GM10847 (cell line): Measurements from ENCODE around the gene KRTAP10-3.

Experiments used
- POLR2A ChIP-seq: IDR thresholded peaks from 2 replicates; pipeline ENCODE4 v1.6.1; 2011; ENCODE audit not compliant: insufficient read length; ENCODE audit errors: extremely low read depth

The KRTAP10-3 gene

GRCh38 chr21:44511938-44512275, 46.7 kb downstream of the KRTAP10-3 start:
- no peak for TF ChIP-seq POLR2A

GRCh38 chr21:44511219-44511937, 47.2 kb downstream of the KRTAP10-3 start:
- no peak for TF ChIP-seq POLR2A

- TF ChIP-seq POLR2A, result no peak
Measured at GRCh38 chr21:44510508-44511218, 47.9 kb downstream of the KRTAP10-3 start.

- no peak for TF ChIP-seq POLR2A
Measured at GRCh38 chr21:44510109-44510507, 48.5 kb downstream of the KRTAP10-3 start.

- no peak for TF ChIP-seq POLR2A
Measured at GRCh38 chr21:44509539-44509938, 49.1 kb downstream of the KRTAP10-3 start.

GRCh38 chr21:44508711-44509445, 49.7 kb downstream of the KRTAP10-3 start:
- TF ChIP-seq POLR2A, result no peak

- no peak for TF ChIP-seq POLR2A
Measured at GRCh38 chr21:44508426-44508710, 50.2 kb downstream of the KRTAP10-3 start.
